ENCODE measurements around the gene TMEM225B. TPM values are rescaled to one million over a fixed set of nuclear protein-coding genes. Genes with fewer than 3 reads are reported as not detected.
"Not testable (repeated sequence)": the region's sequence is repeated elsewhere in the genome, so short reads cannot be mapped to it uniquely, and the experiment has no call there.

The TMEM225B gene
- total RNA-seq, 2 donors from 2014 or later: 0.96 to 1.4 TPM

- Mint-ChIP-seq H3K27ac (peak overlapping the region; percentile 96), H3K4me1 (peaks cover 53% of the 10 kb centered on the region), H3K36me3 (ENCODE audit: low read depth) (peaks cover 11% of the 10 kb centered on the region), H3K27me3 (no peaks in the 10 kb centered on the region), H3K4me3 (peak overlapping the region; percentile 19)
- no peaks in the 10 kb centered on the region for H3K9me3 ChIP-seq (ENCODE audit: control insufficient read depth, low read length, poor library complexity, severe bottlenecking)
- no peak for ATAC-seq
- DNase-seq: no peak
Observed at GRCh38 chr7:99622596-99622995, 24.5 kb downstream of the TMEM225B start.

- H3K9me3 ChIP-seq (ENCODE audit: control insufficient read depth, low read length, poor library complexity, severe bottlenecking): no peaks in the 10 kb centered on the region
- Mint-ChIP-seq H3K4me3 (peak overlapping the region; percentile 94), H3K4me1 (peaks cover 48% of the 10 kb centered on the region), H3K36me3 (ENCODE audit: low read depth) (peaks cover 12% of the 10 kb centered on the region), H3K27me3 (no peaks in the 10 kb centered on the region), H3K27ac (peak overlapping the region; percentile 96)
- ATAC-seq (no peak), DNase-seq (no peak)
Observed at GRCh38 chr7:99623091-99623693, 25.1 kb downstream of the TMEM225B start.

GRCh38 chr7:99623702-99624447 is 25.8 kb downstream of the TMEM225B start:
- DNase-seq (no peak), ATAC-seq (peak; percentile 30)
- Mint-ChIP-seq H3K4me3 (peak overlapping the region; percentile 94), H3K4me1 (peaks cover 46% of the 10 kb centered on the region), H3K27me3 (no peaks in the 10 kb centered on the region), H3K36me3 (ENCODE audit: low read depth) (peaks cover 17% of the 10 kb centered on the region), H3K27ac (peak overlapping the region; percentile 96)
- H3K9me3 ChIP-seq (ENCODE audit: control insufficient read depth, low read length, poor library complexity, severe bottlenecking): no peaks in the 10 kb centered on the region

GRCh38 chr7:99624484-99624883 is 26.4 kb downstream of the TMEM225B start:
- peak; percentile 95 for ATAC-seq
- peaks cover 40% of the 10 kb centered on the region for H3K4me1 Mint-ChIP-seq
- H3K4me3 Mint-ChIP-seq: peak overlapping the region; percentile 94

GRCh38 chr7:99625321-99625720 is 27.3 kb downstream of the TMEM225B start:
- peaks cover 15% of the 10 kb centered on the region for H3K36me3 Mint-ChIP-seq (ENCODE audit: low read depth)
- no peaks in the 10 kb centered on the region for H3K9me3 ChIP-seq (ENCODE audit: control insufficient read depth, low read length, poor library complexity, severe bottlenecking)
- peaks cover 40% of the 10 kb centered on the region for H3K4me1 Mint-ChIP-seq
- H3K27ac Mint-ChIP-seq: peak overlapping the region; percentile 96
- H3K27me3 Mint-ChIP-seq: no peaks in the 10 kb centered on the region
- no peak for ATAC-seq
- DNase-seq: no peak
- H3K4me3 Mint-ChIP-seq: peak overlapping the region; percentile 94

More at GRCh38 chr7:99624484-99624883, 26.4 kb downstream of the TMEM225B start:
- no peaks in the 10 kb centered on the region for H3K27me3 Mint-ChIP-seq
- H3K9me3 ChIP-seq (ENCODE audit: control insufficient read depth, low read length, poor library complexity, severe bottlenecking): no peaks in the 10 kb centered on the region
- peak overlapping the region; percentile 96 for H3K27ac Mint-ChIP-seq
- DNase-seq: peak; percentile 36 to 53 (median 42)
- peaks cover 15% of the 10 kb centered on the region for H3K36me3 Mint-ChIP-seq (ENCODE audit: low read depth)

GRCh38 chr7:99625961-99626360 is 27.9 kb downstream of the TMEM225B start:
- H3K9me3 ChIP-seq (ENCODE audit: control insufficient read depth, low read length, poor library complexity, severe bottlenecking): no peaks in the 10 kb centered on the region
- H3K36me3 Mint-ChIP-seq (ENCODE audit: low read depth): peaks cover 15% of the 10 kb centered on the region
- peaks cover 40% of the 10 kb centered on the region for H3K4me1 Mint-ChIP-seq
- H3K4me3 Mint-ChIP-seq: peak overlapping the region; percentile 66
- H3K27ac Mint-ChIP-seq: peak overlapping the region; percentile 96
- ATAC-seq: no peak
- no peaks in the 10 kb centered on the region for H3K27me3 Mint-ChIP-seq
- no peak for DNase-seq

- H3K9me3 ChIP-seq (ENCODE audit: control insufficient read depth, low read length, poor library complexity, severe bottlenecking): no peaks in the 10 kb centered on the region
- Mint-ChIP-seq H3K36me3 (ENCODE audit: low read depth) (peaks cover 15% of the 10 kb centered on the region), H3K4me3 (peak overlapping the region; percentile 66), H3K27ac (peak overlapping the region; percentile 96), H3K27me3 (no peaks in the 10 kb centered on the region), H3K4me1 (peaks cover 38% of the 10 kb centered on the region)
- DNase-seq (no peak), ATAC-seq (no peak)
Observed at GRCh38 chr7:99626661-99627060, 28.6 kb downstream of the TMEM225B start.

GRCh38 chr7:99627513-99627912 is 29.4 kb downstream of the TMEM225B start:
- Mint-ChIP-seq H3K27me3 (no peaks in the 10 kb centered on the region), H3K36me3 (ENCODE audit: low read depth) (peaks cover 15% of the 10 kb centered on the region), H3K4me3 (no peak overlapping the region), H3K27ac (no peak overlapping the region), H3K4me1 (peaks cover 40% of the 10 kb centered on the region)
- DNase-seq: no peak
- ATAC-seq: no peak
- no peaks in the 10 kb centered on the region for H3K9me3 ChIP-seq (ENCODE audit: control insufficient read depth, low read length, poor library complexity, severe bottlenecking)

GRCh38 chr7:99628471-99629465 is 30.7 kb downstream of the TMEM225B start:
- H3K9me3 ChIP-seq (ENCODE audit: control insufficient read depth, low read length, poor library complexity, severe bottlenecking): no peaks in the 10 kb centered on the region
- H3K27ac Mint-ChIP-seq: peak overlapping the region; percentile 49
- H3K27me3 Mint-ChIP-seq: no peaks in the 10 kb centered on the region
- DNase-seq: no peak
- no peak for ATAC-seq
- peak overlapping the region; percentile 31 for H3K4me3 Mint-ChIP-seq
- H3K4me1 Mint-ChIP-seq: peaks cover 33% of the 10 kb centered on the region
- H3K36me3 Mint-ChIP-seq (ENCODE audit: low read depth): peaks cover 15% of the 10 kb centered on the region

GRCh38 chr7:99629643-99630042 is 31.6 kb downstream of the TMEM225B start:
- H3K9me3 ChIP-seq (ENCODE audit: control insufficient read depth, low read length, poor library complexity, severe bottlenecking): no peaks in the 10 kb centered on the region
- H3K27ac Mint-ChIP-seq: no peak overlapping the region
- DNase-seq: no peak
- H3K36me3 Mint-ChIP-seq (ENCODE audit: low read depth): peaks cover 12% of the 10 kb centered on the region
- no peaks in the 10 kb centered on the region for H3K27me3 Mint-ChIP-seq
- no peak overlapping the region for H3K4me3 Mint-ChIP-seq
- H3K4me1 Mint-ChIP-seq: peaks cover 24% of the 10 kb centered on the region
- ATAC-seq: no peak

GRCh38 chr7:99631295-99632109 is 33.4 kb downstream of the TMEM225B start:
- Mint-ChIP-seq H3K27me3 (no peaks in the 10 kb centered on the region), H3K4me3 (no peak overlapping the region), H3K36me3 (ENCODE audit: low read depth) (peaks cover 6% of the 10 kb centered on the region), H3K4me1 (peaks cover 12% of the 10 kb centered on the region), H3K27ac (no peak overlapping the region)
- DNase-seq (no peak), ATAC-seq (no peak)
- no peaks in the 10 kb centered on the region for H3K9me3 ChIP-seq (ENCODE audit: control insufficient read depth, low read length, poor library complexity, severe bottlenecking)

GRCh38 chr7:99637414-99637813 is 39.3 kb downstream of the TMEM225B start:
- not testable (repeated sequence) for H3K27me3 Mint-ChIP-seq; H3K4me1 Mint-ChIP-seq; H3K27ac Mint-ChIP-seq; DNase-seq; H3K36me3 Mint-ChIP-seq (ENCODE audit: low read depth); ATAC-seq; H3K9me3 ChIP-seq (ENCODE audit: control insufficient read depth, low read length, poor library complexity, severe bottlenecking); H3K4me3 Mint-ChIP-seq
